Midbrain (tissue), 1 donor: ENCODE results near the gene PRR29.
A peak's percentile ranks its signal among the peaks of the same experiment; 100 is the strongest.

Experiments
- DNase-seq: peaks from one replicate; lab custom pipeline; 2025; lab: John Stamatoyannopoulos, UW

Gene PRR29

GRCh38 chr17:63998050-63998720, at the start of gene PRR29:
Gene PRR29 (plus strand): TSS chr17:63998351. CDS start chr17:63998365, 14 bp downstream.
- peak; percentile 19 for DNase-seq

- no peak for DNase-seq
Observed at GRCh38 chr17:63948521-63948920, 49.6 kb upstream of the PRR29 start.

GRCh38 chr17:63949576-63950250, 48.4 kb upstream of the PRR29 start:
- no peak for DNase-seq

- no peak for DNase-seq
Observed at GRCh38 chr17:63950940-63951907, 46.9 kb upstream of the PRR29 start.

DNA sequence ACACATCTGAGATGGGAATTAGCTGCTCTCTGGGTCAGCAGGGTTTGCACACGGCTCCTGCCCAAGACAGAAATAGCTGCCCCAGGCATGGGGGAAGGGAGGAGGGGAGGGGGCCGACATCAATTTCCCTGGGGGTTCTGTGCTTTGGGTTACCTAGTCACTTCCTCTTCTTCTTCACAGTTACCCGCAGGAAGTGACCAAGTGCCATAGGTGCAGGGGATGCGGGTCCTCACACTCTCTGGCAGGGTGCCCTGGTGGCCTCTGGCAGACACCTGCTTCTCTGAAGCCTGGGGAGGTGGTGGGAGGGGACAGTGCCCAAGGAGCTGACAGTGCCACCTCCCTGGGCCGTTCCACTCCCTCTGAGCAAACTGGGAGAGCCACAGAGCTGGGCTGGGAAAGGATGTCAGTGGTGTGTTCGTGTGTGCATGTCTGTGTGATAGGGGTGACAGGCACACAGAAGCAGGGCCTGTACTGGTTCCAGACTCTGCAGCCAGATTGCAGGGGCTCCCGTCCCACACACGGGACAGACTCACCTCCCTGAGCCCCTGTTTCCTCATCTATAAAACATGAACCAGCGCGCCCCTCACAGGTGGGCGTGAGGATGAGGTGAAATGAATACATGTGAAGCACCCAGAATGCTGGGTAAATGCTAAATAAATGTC, 43.6 kb upstream of the PRR29 start:
- no peak for DNase-seq

DNA sequence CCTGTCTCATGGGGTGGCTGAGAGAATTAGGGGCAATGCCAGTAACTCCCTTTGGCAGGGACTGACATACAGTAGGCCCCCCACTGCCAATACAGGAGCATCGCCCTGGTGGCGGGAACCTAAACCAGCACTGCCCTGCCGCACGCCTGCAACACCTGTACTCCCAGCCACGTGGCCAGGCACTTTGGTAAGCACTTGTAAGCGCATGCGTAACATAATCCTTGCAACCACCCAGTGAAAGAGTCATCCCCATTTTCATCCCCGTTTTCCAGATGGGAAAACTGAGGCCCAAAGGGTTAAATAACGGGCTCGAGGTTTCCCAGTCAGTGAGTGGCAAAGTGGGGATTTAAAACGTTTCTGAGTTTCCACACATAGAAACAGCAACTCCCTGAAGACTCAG, 42.9 kb upstream of the PRR29 start:
- no peak for DNase-seq

DNA sequence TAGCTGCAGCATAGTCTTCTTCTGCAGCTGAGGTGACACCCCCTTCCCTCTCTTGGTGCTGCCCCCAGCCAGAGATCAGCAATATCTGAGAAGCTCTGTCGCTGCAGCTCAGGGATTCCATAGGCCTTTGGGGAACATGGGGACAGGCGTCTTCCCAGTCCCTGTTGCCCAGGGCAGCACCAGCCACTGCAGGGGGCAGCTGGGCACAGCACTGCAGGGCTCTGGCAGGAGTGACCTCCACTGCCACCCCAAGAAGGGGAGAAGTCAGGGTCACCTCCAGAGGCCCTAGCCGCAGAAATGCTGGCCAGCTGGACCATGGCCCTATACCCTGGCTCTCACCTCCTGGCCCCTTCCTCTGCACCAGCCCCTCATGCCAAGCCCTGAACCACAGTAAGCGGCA, 42.4 kb upstream of the PRR29 start:
- no peak for DNase-seq

GRCh38 chr17:63956296-63956920, 41.7 kb upstream of the PRR29 start:
- no peak for DNase-seq

GRCh38 chr17:63960006-63960405, 38.1 kb upstream of the PRR29 start:
- no peak for DNase-seq

DNA sequence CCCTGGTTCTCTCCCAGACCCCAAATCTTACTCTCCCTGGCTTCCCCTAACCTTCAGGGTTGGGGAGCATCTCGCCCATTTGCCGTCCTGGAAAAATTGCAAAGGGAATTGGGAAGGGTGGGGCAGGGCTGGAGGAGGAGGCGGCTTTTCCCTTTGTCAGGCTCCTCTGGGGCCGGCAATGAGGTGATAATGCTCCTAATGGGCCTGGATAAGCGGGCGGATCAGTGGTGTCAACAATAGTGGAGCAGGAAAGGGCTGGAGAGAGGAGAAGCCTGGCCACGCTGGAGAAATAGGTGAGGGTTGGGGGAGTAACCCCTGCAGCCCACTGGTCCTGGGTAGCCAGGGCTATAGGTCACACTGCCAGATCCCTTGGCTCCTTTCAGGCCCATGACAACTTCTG, 37.7 kb upstream of the PRR29 start:
- no peak for DNase-seq

DNA sequence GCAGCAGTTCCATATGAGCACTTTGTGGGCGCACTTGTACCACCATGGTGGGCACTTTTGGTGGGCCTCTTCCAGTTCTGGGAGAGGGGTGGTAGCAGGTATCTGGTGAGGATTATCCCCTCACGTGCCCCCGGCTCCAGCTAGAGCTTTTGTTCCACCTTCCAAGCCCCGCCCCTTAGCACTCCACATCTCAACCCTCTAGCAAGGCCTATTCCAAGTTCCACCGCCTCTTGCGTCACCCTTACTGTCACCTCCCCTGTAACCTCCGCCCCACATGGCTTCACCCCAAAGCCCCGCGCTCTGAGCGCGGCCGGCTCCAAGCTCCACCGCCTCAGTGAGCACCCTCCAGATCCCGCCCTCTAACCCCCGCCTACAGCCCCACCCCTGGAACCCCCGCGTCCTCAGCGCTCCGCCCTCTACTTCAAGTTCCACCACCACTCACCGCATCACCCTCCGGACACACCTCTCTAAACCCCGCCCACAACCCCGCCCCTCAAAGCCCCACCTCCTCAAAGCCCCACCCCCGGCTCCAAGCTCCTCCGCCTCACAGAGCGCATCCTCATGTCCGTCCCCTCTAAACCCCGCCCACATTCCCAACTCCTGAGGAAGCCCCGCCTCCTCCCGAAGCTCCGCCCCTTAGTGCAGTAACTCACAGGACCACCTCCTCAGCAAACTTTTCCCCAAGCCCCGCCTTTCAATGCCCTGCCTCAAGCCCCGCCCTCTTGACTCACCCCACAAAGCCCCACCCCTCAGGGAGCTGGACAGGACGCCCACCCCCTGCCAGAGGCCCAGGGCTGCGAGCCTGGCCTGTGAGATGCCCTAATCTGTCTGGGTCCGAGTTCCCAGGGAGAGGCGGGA, 36.6 kb upstream of the PRR29 start:
- DNase-seq = no peak

- DNase-seq = no peak
Observed at GRCh38 chr17:63962298-63962744, 35.8 kb upstream of the PRR29 start.

GRCh38 chr17:63963123-63963522, 35.0 kb upstream of the PRR29 start:
- no peak for DNase-seq

DNA sequence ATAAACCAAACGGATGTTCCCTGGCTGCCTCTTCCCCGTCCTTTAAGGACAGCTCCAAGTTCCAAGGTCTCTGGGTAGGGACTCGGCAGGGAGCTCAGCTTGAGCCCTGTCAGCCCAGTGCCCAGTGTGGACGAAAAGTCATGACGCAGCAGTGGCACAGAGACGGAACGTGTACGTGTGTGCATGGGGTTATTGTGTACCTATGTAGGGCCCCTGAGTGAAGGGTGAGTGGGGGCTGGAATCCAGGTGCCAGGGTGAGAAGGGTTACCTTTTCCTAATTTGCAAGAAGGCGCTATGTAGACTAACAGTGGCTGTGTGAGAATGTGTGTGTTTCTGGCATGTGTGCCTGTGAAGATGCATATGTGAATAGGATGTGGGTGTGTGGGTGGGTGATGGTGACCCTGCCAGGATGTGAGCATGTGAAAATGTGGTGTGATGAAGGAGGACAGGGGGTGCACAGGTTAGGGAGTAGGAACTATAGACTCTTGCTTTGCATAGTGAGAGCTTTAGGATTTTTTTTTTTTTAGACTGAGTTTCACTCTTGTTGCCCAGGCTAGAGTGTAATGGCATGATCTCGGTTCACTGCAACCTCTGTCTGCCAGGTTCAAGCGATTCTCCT, 31.4 kb upstream of the PRR29 start:
- no peak for DNase-seq

- DNase-seq = no peak
Observed at GRCh38 chr17:63967953-63968352, 30.2 kb upstream of the PRR29 start.

DNA sequence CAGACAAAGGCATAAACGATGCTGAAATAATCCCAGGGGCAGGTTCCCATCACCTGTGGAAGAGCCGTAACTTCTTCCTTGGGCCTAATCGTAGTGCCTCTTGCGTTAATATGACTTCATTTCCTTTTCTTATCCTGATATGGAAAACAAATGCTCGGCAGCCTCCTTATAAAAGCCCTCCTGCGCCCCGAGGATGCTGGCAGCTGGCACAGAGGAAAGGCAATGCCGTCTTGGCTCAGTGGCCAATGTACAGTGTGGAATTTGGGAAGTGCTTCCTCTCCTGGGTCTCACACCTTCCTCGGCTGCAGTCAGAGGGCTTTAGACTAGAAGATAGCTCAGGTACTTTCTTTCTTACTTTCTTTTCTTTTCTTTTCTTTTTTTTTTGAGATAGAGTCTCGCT, 28.9 kb upstream of the PRR29 start:
- DNase-seq = no peak

- no peak for DNase-seq
Observed at GRCh38 chr17:63972796-63973195, 25.4 kb upstream of the PRR29 start, which contains the start of gene SCN4A. Gene SCN4A (minus strand): TSS chr17:63972918. CDS start chr17:63972841, 77 bp downstream.

DNA sequence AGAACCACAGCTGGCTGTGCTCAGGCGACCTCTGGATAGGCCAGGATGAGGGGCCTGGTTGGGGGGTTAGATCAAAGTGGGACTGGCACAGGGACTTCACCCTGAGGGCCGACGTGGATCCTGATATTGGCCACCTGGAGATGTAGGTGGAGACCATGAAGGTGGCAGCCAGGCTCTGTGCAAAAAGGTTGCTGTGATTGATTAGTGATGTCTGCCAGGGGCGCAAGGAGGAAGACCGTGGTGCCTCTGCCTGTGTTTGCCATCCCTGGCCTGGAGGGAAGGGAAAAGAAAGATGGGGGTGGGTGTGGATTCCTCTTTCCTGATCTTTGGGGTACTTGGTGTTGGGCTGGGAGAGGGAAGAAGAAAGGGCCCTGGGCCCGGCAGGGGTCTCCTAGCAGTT, 24.9 kb upstream of the PRR29 start:
- no peak for DNase-seq

- DNase-seq = no peak
Observed at GRCh38 chr17:63973930-63974593, 24.1 kb upstream of the PRR29 start.
